H1 (cell line): ENCODE data around the gene APBB3. TPM values are rescaled to one million over a fixed set of nuclear protein-coding genes. Genes with fewer than 3 reads are reported as not detected.

ENCODE experiments used
- JUND ChIP-seq: IDR thresholded peaks from 2 replicates; pipeline ENCODE4 v1.6.1; 2011; ENCODE audit warnings: mild to moderate bottlenecking, improper control_type of control experiment, low read length
- POLR2A ChIP-seq, 2 experiments: IDR thresholded peaks; 1 replicate in 1 of 2; 2 replicates in 1 of 2; pipeline ENCODE4 v1.6.1; 2011; ENCODE audit warnings: low read depth in 2 of 2, low read length in 2 of 2, mild to moderate bottlenecking in 2 of 2; ENCODE audit errors: control extremely low read depth in 1 of 2
- TBP ChIP-seq: IDR thresholded peaks from 2 replicates; pipeline ENCODE4 v1.6.1; 2011; ENCODE audit warnings: low read depth, low read length, improper control_type of control experiment
- polyA plus RNA-seq, 7 experiments: library from polyadenylated mRNA; depleted of rRNA in 3 of 7; stranded (reverse) in 5 of 7; unstranded in 2 of 7; fragments of >200 nt in 5 of 7; fragments of 200-250 nt in 2 of 7; gene quantifications; 1 replicate in 5 of 7; 2 replicates in 1 of 7; 4 replicates in 1 of 7; pipeline versions ENCODE4 v1.2.1 to v1.2.3, GENCODE V29; 2011 to 2013; ENCODE audit warnings: missing spikeins in 2 of 7, mixed read lengths in 2 of 7
- total RNA-seq: library from RNA; stranded (reverse); fragmentation: NEBNext Ultra II Directional; extraction: Animal tissue kit (Norgen Biotek cat#: 25700); gene quantifications from 2 replicates; pipeline ENCODE4 v1.2.1, GENCODE V29; 2021
- TF ChIP-seq, protein P1 (sequence below): IDR thresholded peaks from 2 replicates; pipeline ENCODE4 v1.6.1; 2012; ENCODE audit warnings: low read length, inconsistent platforms

APBB3 gene
- total and polyA plus RNA-seq, 2 of the 8 experiments (the other 6 are each of a cell fraction or from before 2014, with no cell fraction given): 16.0 to 21.9 TPM

DNA sequence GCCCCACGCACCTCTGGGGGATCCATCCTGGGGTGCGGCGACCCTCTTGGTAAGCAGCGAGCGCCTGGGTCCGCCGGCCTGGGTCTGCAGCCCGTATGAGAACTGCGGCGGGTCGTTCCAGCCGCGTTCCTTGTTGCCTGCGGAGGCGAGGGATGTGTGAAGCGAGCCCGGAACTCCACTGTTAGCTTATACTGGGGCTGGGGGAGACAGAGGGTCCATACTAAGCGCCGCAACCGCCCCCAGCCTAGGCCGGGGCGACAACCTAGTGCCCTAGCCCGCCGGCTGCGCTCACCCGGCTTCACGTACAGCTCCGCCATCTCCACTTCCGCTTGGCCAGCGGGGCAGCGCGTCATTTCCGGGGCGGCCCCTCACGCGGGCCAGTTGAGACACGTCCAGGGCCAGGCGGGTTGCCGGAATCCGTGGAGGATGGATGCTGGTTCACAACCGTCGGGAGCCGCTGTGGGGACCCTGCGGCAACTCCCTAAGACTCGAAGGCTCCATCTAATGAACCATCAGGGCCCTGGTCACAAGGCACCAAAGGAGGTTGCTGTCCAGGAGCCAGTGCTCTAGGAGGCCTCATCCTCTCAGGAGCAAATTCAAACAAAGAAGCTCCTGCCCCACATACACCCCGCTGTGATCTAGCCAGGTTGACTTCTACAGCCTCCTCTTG, 7.1 kb downstream of the APBB3 start, which contains the start of gene SRA1 (continued):
- TF ChIP-seq, protein P1, sequence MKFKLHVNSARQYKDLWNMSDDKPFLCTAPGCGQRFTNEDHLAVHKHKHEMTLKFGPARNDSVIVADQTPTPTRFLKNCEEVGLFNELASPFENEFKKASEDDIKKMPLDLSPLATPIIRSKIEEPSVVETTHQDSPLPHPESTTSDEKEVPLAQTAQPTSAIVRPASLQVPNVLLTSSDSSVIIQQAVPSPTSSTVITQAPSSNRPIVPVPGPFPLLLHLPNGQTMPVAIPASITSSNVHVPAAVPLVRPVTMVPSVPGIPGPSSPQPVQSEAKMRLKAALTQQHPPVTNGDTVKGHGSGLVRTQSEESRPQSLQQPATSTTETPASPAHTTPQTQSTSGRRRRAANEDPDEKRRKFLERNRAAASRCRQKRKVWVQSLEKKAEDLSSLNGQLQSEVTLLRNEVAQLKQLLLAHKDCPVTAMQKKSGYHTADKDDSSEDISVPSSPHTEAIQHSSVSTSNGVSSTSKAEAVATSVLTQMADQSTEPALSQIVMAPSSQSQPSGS: peak; percentile 59; the same call in 1 of the 2 replicates
- TF ChIP-seq TBP: peak; percentile 83
- peak; percentile 38; the same call in 1 of the 2 replicates for TF ChIP-seq JUND
- peak; percentile 97 to 98 for TF ChIP-seq POLR2A (IDR thresholded peaks at IDR 0.05; ENCODE audit: control extremely low read depth in 1 of 2, low read depth in 2 of 2, low read length in 2 of 2)
